HG03571 (cell line): Measurements from ENCODE around the gene EMC8.

Source experiments
- ATAC-seq: cut with Tn5 transposase; IDR thresholded peaks from one replicate; pipeline ENCODE4 v1.9.1; 2021; ENCODE audit not compliant: unreplicated experiment

Gene EMC8

DNA sequence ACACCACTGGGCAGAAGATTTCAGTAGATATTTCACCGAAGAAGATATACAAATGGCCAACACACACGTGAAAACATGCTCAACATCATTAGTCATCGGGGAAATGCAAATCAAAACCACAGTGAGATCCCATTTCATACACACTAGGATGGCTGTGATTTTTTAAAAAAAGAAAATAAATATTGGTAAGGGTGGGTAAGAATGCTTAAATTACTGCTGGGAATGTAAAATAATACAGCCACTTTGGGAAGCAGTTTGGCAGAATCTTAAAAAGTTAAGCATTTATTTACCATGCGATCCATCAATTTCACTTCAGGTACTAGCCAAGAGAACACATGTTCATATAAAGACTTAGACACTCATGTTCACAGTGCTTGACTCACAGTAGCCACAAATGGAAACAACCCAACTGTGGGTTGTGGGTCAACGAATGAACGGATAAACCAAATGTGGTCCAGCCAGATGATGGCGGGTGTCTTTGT lies 42.0 kb downstream of the EMC8 start:
- ATAC-seq = peak; percentile 31

DNA sequence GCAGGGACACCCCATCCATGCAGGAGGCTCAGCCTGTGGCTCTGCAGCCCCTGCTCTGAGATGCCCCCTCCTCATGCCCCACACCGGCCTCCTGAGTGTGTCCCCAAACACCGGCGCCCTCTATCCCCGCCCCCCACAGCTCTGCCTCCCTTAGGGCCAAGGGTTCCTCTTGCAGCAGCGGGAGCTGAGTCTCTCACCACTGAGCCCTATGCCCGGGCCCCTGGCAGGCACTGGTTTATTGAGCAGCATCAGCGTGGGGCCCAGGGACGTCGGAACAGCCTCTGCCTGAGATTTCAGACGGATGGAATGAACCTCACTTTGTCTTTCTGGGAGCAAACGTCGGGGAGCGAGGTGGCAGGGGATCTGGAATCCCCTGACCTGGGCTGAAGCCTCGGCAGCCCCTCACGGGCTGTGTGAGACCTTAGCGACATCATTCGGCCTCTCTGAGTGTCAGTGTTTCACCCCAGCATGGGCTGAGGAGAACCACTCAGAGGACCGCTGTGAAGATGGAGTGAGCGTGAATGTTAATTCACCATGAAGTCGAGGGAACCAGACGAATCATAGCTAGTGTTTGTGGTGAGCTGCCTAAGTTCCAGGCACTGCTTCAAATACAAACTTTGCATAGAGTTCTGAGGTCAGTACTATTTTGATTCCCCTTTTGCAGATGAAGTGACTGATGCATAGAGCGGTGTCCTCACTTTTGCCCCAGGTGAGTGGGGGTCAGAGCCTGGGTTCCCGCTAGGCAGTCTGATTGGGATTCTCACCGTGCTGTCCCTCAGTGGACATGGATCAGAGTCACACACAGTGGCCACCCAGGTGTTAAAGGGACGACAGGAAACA lies 43.2 kb downstream of the EMC8 start:
- peak; percentile 31 for ATAC-seq

- no peak for ATAC-seq
Measured at GRCh38 chr16:85754413-85754812, 44.9 kb downstream of the EMC8 start.

GRCh38 chr16:85753976-85754375 lies 45.4 kb downstream of the EMC8 start:
- ATAC-seq = no peak

- no peak for ATAC-seq
Measured at GRCh38 chr16:85753559-85753958, 45.8 kb downstream of the EMC8 start.

DNA sequence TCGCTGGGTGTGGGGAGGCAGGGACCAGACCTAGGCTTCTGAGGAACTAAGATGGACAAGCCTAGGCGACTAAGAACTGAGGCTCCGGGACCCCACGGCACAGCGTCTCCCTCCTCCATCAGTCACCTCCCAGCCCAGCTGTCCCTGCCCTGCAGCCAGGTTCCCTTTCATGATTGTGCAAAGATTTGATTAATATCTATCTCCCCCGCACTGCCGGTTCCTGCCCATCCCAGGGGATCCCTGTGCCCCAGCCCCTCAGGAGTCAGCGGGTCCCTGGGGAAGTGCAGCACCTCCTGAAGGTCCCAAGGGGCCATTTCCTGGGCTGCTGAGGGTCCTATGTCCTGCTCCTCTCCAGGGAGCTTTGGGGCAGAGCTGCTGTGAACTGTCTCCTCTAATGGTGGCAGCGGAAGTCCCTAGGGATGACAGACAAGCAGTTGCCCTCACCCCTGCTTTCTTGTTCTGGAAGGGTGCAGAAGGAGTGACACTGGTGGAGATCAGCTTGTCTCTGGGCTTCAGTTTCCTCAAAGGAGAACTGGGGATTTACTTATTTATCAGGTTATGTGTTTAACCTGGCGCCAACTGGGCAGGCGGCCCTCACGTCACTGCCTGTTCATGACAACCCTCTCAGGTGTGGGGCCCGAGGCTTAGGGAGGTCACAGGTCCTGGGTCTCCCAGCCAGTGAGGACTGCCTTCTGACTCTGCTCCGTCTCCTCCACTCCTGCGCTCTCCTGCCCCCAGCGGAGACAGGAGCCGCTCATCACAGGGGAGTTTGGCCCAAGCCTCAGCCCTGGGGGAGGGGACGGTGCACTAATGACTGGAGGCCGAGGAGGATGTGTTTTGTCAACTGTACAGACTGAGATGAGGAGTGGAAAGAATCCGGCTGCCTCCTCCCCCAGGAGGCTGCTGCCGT lies 46.6 kb downstream of the EMC8 start:
- ATAC-seq = no peak

DNA sequence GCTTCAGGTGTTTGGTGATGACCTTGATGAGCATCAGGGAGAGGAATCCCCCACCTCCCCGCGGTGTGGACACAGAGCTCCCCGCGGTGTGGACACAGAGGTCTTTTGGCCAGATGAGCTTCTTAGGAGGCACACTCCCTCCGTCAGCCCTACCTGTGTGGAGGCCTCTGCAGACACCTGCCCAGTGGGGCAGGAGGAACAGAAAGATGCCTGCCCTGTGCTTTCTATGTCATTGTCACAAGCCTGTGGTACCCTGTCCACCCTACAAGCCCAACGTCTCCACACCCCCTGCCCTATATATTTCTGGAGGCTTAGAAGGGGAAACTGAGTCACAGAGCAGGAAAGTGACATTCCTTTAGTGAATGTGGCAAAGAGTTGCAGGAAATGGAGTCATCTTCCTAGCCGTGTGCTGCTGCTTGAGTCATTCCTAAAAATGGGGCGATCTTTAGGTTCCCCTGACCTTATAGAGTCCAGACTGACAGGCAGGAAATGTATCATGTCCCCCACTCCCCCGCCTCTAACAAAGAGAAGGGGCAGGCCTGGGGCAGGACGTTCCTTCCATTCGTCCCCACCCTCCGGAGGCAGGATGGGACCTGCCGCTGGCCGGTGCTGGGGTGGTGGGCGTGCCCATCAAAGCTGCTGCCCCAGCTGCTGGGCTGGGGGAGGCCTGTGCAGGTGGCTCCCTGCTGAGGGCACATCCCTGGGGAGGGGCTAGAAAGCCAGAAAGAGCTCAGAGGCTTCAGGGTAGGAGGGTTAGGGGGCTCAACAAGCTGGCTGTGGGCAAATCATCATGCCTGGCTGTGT lies 47.4 kb downstream of the EMC8 start:
- no peak for ATAC-seq

- ATAC-seq = peak; percentile 35
Measured at GRCh38 chr16:85750827-85751697, 48.3 kb downstream of the EMC8 start, which contains the start of gene C16orf74. TSS of gene C16orf74 (minus strand) at chr16:85751096. CDS start at chr16:85735217, 15,879 bp downstream.

DNA sequence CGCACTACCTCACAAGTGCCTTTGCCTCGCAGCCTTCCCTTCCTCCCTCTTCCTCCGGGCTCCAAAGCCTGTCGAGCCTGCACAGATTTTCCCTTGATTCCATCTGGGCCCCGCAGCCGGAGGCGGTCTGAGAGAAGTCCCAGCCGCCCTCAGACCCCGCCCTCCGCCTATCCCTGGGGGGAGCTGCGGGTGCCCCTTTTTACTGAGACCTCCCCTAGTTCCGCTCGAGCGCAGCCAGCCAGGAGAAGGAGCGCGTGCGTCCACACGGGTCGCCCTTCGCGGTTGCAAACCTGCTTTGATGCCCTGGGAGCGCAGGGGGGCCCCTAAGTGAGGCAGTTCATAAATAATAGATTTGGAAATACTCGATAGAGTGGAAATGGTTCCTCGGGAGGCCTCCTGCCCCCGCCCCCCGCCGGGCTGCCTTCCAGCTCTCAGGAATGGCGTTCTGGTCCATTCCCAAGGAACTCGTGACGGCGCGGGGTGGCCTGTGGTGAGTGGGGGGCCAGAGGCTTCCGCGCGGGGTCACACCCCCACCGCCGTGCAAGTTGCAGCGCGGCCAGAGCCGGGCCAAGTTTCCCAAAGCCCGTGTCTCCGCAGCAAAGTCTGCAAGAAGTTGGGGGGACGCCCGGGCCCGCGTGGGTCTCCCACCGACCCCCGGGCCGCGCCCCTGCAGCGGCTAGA lies 49.1 kb downstream of the EMC8 start:
- no peak for ATAC-seq

DNA sequence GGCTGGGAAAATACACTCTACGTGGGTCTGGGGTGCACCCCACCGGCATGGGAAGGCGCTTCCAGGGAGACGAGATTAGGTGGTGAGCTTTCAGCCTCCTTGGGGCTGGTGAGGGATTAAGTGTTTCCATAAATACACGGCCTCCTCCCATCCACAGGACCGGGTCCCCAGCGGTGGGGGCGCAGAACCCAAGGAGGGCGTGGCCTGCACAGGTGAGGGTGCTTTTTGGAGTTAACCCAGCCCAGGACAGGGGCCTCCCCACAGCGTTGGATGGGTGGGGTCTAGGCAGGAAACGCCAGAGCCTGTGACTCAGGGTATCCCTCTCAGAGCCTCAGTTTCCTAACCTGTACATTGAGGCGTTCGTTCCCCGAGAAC lies 49.6 kb downstream of the EMC8 start:
- no peak for ATAC-seq

- no peak for ATAC-seq
Measured at GRCh38 chr16:85746460-85747215, 52.7 kb downstream of the EMC8 start.

DNA sequence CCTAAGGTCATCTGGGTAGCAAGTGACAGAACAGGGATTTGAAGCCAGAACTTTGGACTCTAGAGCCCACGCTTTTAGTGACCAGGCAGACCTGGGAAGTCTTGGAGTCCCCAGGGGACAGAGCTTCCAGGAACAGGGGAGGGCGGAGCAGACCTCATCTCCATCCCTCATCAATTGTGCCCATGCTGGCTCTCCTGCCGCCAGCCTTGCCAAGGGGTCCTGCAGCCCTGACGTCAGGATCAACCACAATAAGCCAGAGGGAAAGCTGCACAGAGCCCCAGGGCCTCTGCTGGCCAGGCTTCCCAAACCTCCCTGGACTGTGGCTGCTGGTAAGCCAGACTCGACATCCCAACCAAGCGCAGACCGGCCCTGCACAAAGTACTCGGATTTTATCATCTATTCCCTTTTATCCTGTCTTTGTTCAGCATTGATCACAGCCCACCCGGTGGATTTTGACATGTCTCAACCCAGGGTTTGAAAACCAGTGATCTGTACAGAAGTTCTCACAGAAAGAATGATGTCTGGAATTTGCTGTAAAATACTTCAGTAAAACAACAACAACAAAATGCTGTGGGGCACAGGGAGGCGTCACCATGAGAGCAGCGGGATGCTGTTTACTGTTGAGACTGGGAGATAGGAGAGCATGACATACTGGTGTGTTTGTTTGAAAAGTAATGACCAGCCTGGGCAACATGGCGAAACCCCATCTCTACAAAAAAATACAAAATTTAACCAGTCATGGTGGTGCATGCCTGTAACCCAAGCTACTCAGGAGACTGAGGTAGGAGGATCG lies 60.2 kb downstream of the EMC8 start:
- ATAC-seq = no peak

DNA sequence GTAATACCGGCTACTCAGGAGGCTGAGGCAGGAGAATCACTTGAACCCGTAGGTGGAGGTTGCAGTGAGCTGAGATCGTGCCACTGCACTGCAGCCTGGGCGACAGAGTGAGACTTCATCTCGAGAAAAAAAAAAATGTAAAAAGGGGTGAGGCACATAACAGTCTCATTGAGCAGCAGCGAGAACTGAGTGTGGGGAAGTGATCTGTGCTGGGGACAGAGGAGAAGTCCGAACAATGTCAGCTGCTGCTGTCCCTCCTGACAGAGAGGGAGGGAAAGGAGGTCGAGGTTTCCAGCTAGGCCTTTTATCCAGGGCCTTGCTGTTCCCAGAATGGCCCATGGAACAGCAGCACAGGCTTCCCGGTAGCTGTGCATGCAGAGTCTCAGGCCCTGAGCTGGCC lies 62.4 kb downstream of the EMC8 start:
- ATAC-seq = no peak

DNA sequence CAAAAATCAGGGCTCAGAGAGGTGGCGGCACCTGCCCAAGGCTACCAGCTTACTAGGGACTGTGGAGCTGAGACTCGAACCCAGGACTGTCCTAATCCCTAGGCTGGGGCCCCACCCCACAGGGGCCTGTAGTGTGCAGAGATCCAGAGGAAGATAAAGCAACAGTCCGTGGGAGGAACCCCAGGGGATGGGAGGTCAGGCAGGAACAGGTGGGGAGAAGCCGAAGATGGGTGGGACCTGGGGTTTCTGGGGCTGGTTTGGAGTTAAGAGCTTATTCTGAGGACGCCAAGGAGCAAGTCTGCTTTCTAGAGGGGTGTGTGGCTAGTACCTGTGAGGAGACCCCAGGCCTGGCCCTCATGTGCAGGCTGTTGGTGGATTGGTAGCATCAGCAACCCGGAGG lies 63.4 kb downstream of the EMC8 start:
- ATAC-seq = no peak

DNA sequence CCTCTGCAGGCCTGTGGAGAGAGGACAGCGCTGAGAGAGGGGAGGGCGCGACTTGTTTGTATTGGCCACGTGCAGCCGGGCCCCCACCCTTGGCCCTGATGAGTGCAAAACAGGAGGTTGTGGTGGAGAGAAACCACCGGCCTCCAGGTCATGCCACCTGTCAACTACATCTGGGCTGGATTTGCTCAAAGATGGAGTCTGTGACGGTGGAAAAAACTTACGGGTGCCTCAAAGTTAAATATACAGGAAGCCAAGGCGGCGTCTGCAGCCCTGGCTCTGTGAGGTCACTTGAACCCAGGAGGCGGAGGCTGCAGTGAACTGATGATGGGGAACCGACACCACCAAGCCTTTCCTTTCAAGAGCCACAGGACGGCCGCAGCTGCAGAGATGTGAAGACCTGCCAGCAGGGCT lies 64.1 kb downstream of the EMC8 start:
- peak; percentile 78 for ATAC-seq

GRCh38 chr16:85734311-85735017 lies 64.9 kb downstream of the EMC8 start:
- no peak for ATAC-seq

DNA sequence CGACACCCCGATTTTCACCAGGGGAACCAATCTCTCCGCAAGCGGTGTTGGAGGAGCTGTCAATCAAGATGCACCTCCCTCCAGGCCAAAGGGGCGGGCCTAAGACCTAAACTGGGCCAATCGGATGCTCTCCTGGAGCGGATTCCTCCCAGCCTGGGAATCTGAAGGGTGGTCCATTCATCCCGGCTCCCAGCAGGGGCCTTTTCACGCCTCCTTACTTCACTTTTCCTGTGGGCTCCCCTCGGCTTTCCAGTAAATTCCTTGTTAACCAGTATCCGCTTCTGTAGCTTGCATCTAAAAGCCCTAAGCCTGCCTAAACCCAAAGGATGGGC lies 65.5 kb downstream of the EMC8 start:
- ATAC-seq = no peak
